B cell (primary cell): ENCODE data around the gene TRAF3. TPM values are rescaled to one million over a fixed set of nuclear protein-coding genes. Genes with fewer than 3 reads are reported as not detected.
A peak's percentile ranks its signal among the peaks of the same experiment; 100 is the strongest.

Source experiments
- ATAC-seq: fragments of 200-7000 bp; cut with Tn5 transposase; one replicate; pipeline ENCODE4 v1.10.0; 2021; ENCODE audit warnings: low read depth, mild to moderate bottlenecking, moderate number of reproducible peaks, moderate library complexity
- CTCF ChIA-PET: fragments of 350-600 bp; sonication (Branson Sonifier 250); formaldehyde crosslinking; loops from one replicate; lab custom pipeline; 2021; ENCODE audit warnings: antibody characterized with exemption, inconsistent platforms; lab: Charles Lee
- POLR2A ChIA-PET: fragments of 350-600 bp; sonication (Branson Sonifier 250); formaldehyde crosslinking; loops from one replicate; lab custom pipeline; 2021; ENCODE audit warnings: antibody characterized with exemption; lab: Charles Lee
- DNase-seq: peaks from one replicate; pipeline ENCODE4 v3.0.0; 2013
- H2AFZ ChIP-seq: 2 replicates; pipeline ENCODE4 v1.6.1; 2012; ENCODE audit warnings: mild to moderate bottlenecking, low read depth, low read length; ENCODE audit not compliant: insufficient read depth, poor library complexity, severe bottlenecking
- H3K27ac ChIP-seq, 2 donors: 1 replicate in 1 of 2; 2 replicates in 1 of 2; pipeline ENCODE4 v1.5.1; 2012 to 2013; ENCODE audit warnings: low read length in 2 of 2, mild to moderate bottlenecking in 2 of 2, moderate library complexity in 1 of 2
- H3K27me3 ChIP-seq, 4 experiments: fragments of 200-600 bp in 1 of 4; sonication (generic) in 1 of 4; replicated peaks in 1 of 4; 1 replicate in 2 of 4; 2 replicates in 2 of 4; pipeline versions ENCODE4 v1.6.1 to v1.7.0; 2013 to 2016; ENCODE audit warnings: low read length in 3 of 4, mild to moderate bottlenecking in 2 of 4, mixed read lengths in 1 of 4, moderate library complexity in 1 of 4; ENCODE audit not compliant: insufficient read depth in 4 of 4, control insufficient read depth in 3 of 4; ENCODE audit errors: control extremely low read depth in 1 of 4
- H3K36me3 ChIP-seq, 2 experiments: replicated peaks in 1 of 2; 1 replicate in 1 of 2; 2 replicates in 1 of 2; pipeline versions ENCODE4 v1.6.1 to v1.7.1; 2013; ENCODE audit warnings: low read length in 1 of 2; ENCODE audit not compliant: insufficient read depth in 2 of 2, control insufficient read depth in 1 of 2; ENCODE audit errors: control extremely low read depth in 1 of 2, extremely low read depth in 1 of 2
- H3K4me1 ChIP-seq, 2 donors: fragments of 200-600 bp in 1 of 2; sonication (generic) in 1 of 2; 1 replicate in 1 of 2; 2 replicates in 1 of 2; pipeline versions ENCODE4 v1.5.1 to v1.6.1; 2013 to 2017; ENCODE audit warnings: low read length in 2 of 2; ENCODE audit not compliant: control insufficient read depth in 2 of 2, insufficient read depth in 2 of 2
- H3K4me2 ChIP-seq: replicated peaks from 2 replicates; pipeline ENCODE3; 2012; ENCODE audit warnings: mild to moderate bottlenecking, low read depth, low read length; ENCODE audit not compliant: poor library complexity, severe bottlenecking
- H3K4me3 ChIP-seq, 5 experiments: fragments of 200-600 bp in 1 of 5; sonication (generic) in 1 of 5; 1 replicate in 3 of 5; 2 replicates in 2 of 5; pipeline versions ENCODE4 v1.5.1 to v1.7.0; 2011 to 2016; ENCODE audit warnings: low read length in 4 of 5, mild to moderate bottlenecking in 4 of 5, low read depth in 2 of 5, control low read depth in 1 of 5, moderate library complexity in 1 of 5; ENCODE audit not compliant: insufficient read depth in 1 of 5; ENCODE audit errors: control extremely low read depth in 1 of 5, extremely low read depth in 1 of 5
- H3K79me2 ChIP-seq: fragments of 200-600 bp; sonication (generic); one replicate; pipeline ENCODE4 v1.6.0; 2016; ENCODE audit warnings: low read length; ENCODE audit not compliant: control insufficient read depth, insufficient read depth
- H3K9ac ChIP-seq: fragments of 200-600 bp; sonication (generic); 2 replicates; pipeline ENCODE4 v1.6.1; 2017; ENCODE audit warnings: mild to moderate bottlenecking, low read length, moderate library complexity
- H3K9me3 ChIP-seq, 3 donors: one replicate each; pipeline versions ENCODE4 v1.6.1 to v1.7.1; 2013; ENCODE audit warnings: low read length in 2 of 3; ENCODE audit not compliant: control insufficient read depth in 2 of 3, insufficient read depth in 1 of 3; ENCODE audit errors: control extremely low read depth in 1 of 3
- H4K20me1 ChIP-seq: 2 replicates; pipeline ENCODE4 v1.6.0; 2012; ENCODE audit warnings: mild to moderate bottlenecking, low read length; ENCODE audit not compliant: insufficient read depth, control insufficient read depth, poor library complexity, severe bottlenecking
- H3K27ac Mint-ChIP-seq: one replicate; pipeline ENCODE4 v1.8.0; 2021; ENCODE audit warnings: mixed read lengths
- H3K27me3 Mint-ChIP-seq: one replicate; pipeline ENCODE4 v1.8.0; 2021; ENCODE audit warnings: mixed read lengths
- H3K4me1 Mint-ChIP-seq: one replicate; pipeline ENCODE4 v1.8.0; 2021; ENCODE audit warnings: mixed read lengths
- H3K4me3 Mint-ChIP-seq: one replicate; pipeline ENCODE4 v1.8.0; 2021; ENCODE audit warnings: mixed read lengths
- H3K9me3 Mint-ChIP-seq: one replicate; pipeline ENCODE4 v1.8.0; 2022; ENCODE audit warnings: mixed read lengths; ENCODE audit not compliant: insufficient read depth
- EZH2 ChIP-seq: IDR thresholded peaks from 2 replicates; pipeline ENCODE4 v1.6.1; 2012; ENCODE audit warnings: borderline replicate concordance, low read depth, mild to moderate bottlenecking, moderate library complexity, low read length; ENCODE audit not compliant: insufficient read depth, poor library complexity, severe bottlenecking
- WGBS: methylation state at CpG from one replicate; pipeline ENCODE4 v1.1.5; 2013; ENCODE audit warnings: missing lambda C conversion rate; ENCODE audit not compliant: insufficient coverage; 5-methylcytosine and 5-hydroxymethylcytosine counted together
- intact Hi-C: fragments of 100-400 bp; cut with micrococcal nuclease; formaldehyde crosslinking; loops from one replicate; pipeline ENCODE4 v1.10.0; 2022
- polyA plus RNA-seq: library from polyadenylated mRNA; depleted of rRNA; stranded (reverse); fragments of >200 nt; gene quantifications from 2 replicates; pipeline ENCODE4 v1.2.3, GENCODE V29; 2012
- total RNA-seq, 2 donors: library from RNA; stranded (reverse); fragments of 120-200 nt in 1 of 2; gene quantifications; 1 replicate in 1 of 2; 2 replicates in 1 of 2; pipeline versions ENCODE4 v1.2.3 to v1.2.4, GENCODE V29; 2013 to 2022
- TF ChIP-seq, protein P1 (sequence below): fragments of 200-600 bp; IDR thresholded peaks from one replicate; pipeline ENCODE4 v1.8.0; 2022; ENCODE audit warnings: antibody characterized with exemption, mild to moderate bottlenecking

The TRAF3 gene
- total and polyA plus RNA-seq, 2 donors (not counting 1 experiment from before 2014, with no cell fraction given): 42.8 to 89.8 TPM

DNA sequence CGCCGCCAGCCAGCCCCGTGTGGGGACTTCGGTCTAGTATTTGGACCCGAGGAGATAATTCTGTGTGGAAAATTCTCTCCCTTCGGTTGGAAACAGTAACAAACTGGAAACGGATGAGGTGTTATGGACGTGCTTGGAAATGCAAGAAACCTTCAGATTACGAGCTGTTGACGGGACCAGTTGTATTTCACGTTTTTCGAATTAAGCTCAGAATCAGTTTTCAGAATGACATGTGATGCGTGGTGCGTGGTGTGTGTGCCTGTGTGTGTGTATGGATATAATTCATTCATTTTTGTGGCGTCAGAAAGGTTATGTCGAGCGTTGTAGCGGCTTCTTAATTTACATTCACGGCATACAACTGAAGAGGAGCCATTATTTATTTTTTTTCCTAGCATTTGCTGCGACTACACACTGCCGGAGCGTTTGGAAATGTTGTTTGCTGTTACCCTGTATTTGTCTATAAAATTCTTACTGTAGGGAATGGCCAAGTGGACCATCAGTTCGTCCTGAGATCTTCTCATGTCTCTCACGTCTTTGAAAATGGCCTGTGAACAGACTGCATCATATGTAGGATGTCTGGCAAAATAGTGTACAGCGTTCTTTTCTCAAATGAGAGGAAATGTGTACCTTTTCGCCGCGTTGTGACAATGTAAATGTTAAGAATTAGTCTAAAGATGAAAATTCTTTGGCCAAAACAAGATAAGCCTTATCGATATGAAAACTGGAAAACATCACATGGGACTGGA, 1.3 kb downstream of the TRAF3 start:
- WGBS: 12% methylated on average over 23 of the region's 29 CpGs
- H3K36me3 ChIP-seq: peaks cover 0 to 10% of the 10 kb centered on the region in 2 experiments
- peak overlapping the region; percentile 90 for H3K4me2 ChIP-seq
- H3K9ac ChIP-seq: peak overlapping the region; percentile 95
- H3K9me3 Mint-ChIP-seq: no peaks in the 10 kb centered on the region
- CTCF ChIA-PET: interaction anchor here (1.2 to 1.3 kb wide), 2 partner anchors 25 to 28 kb away, joined by 3 read pairs; no protein-coding TSS in a partner anchor
- peak overlapping the region; percentile 82 to 94 for H3K27ac ChIP-seq
- POLR2A ChIA-PET: interaction anchor here (0.6 to 1.0 kb wide), 6 partner anchors 17 to 254 kb away, joined by 3 to 7 read pairs (median 4); no protein-coding TSS in a partner anchor
- TF ChIP-seq, protein P1, sequence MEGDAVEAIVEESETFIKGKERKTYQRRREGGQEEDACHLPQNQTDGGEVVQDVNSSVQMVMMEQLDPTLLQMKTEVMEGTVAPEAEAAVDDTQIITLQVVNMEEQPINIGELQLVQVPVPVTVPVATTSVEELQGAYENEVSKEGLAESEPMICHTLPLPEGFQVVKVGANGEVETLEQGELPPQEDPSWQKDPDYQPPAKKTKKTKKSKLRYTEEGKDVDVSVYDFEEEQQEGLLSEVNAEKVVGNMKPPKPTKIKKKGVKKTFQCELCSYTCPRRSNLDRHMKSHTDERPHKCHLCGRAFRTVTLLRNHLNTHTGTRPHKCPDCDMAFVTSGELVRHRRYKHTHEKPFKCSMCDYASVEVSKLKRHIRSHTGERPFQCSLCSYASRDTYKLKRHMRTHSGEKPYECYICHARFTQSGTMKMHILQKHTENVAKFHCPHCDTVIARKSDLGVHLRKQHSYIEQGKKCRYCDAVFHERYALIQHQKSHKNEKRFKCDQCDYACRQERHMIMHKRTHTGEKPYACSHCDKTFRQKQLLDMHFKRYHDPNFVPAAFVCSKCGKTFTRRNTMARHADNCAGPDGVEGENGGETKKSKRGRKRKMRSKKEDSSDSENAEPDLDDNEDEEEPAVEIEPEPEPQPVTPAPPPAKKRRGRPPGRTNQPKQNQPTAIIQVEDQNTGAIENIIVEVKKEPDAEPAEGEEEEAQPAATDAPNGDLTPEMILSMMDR: no peak
- no peak for TF ChIP-seq EZH2
- peaks cover 62% of the 10 kb centered on the region for H3K79me2 ChIP-seq
- no peak for ATAC-seq
- DNase-seq: peak; percentile 69
- no peaks in the 10 kb centered on the region for H3K27me3 ChIP-seq
- peak overlapping the region; percentile 57 to 90 (median 83) for H3K4me3 ChIP-seq
- no peak overlapping the region for H2AFZ ChIP-seq
- H3K4me1 Mint-ChIP-seq: peaks cover 62% of the 10 kb centered on the region
- H4K20me1 ChIP-seq: peaks cover 49% of the 10 kb centered on the region
- intact Hi-C loops: loop anchor here (1.0 to 10.0 kb wide), 3 partner anchors 27 to 1069 kb away; partner anchors contain the start of genes CDC42BPB and PPP1R13B
- peak overlapping the region; percentile 91 for H3K4me3 Mint-ChIP-seq
- H3K27me3 Mint-ChIP-seq: no peaks in the 10 kb centered on the region
- peaks cover 61 to 77% of the 10 kb centered on the region in 2 donors for H3K4me1 ChIP-seq
- H3K9me3 ChIP-seq: no peaks in the 10 kb centered on the region
- H3K27ac Mint-ChIP-seq: peak overlapping the region; percentile 92

DNA sequence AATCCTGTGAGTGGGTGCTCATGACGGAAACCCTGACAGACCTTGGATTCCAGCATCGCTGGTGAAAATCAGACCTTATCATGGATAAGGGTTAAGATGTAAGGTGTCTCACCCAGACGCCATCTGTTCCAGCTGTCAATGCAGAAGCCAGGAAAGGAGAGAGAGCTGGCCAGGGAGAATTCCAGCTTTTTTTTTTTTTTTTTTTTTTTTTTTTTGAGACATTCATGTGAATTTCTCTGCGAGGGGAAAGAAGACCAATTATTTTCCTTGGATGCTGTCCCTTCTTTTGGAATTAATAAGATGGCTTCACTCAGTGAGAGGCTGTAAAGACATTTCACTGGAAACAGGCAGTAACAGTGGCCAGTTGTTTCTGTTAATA, 1.8 kb downstream of the TRAF3 start:
- ChIA-PET CTCF (interaction anchor here (1.2 to 1.3 kb wide), 2 partner anchors 25 to 28 kb away, joined by 3 read pairs; no protein-coding TSS in a partner anchor), POLR2A (interaction anchor here (0.6 to 1.0 kb wide), 3 partner anchors 17 to 85 kb away, joined by 4 to 7 read pairs (median 4); no protein-coding TSS in a partner anchor)
- H3K79me2 ChIP-seq: peaks cover 67% of the 10 kb centered on the region
- ATAC-seq (no peak), DNase-seq (no peak)
- intact Hi-C loops: loop anchor here (5.0 to 10.0 kb wide), 2 partner anchors 276 to 1068 kb away; partner anchors contain the start of genes CDC42BPB and PPP1R13B
- no peaks in the 10 kb centered on the region for H3K27me3 ChIP-seq
- peak overlapping the region; percentile 57 to 90 (median 83) for H3K4me3 ChIP-seq
- TF ChIP-seq EZH2: no peak
- TF ChIP-seq, protein P1: no peak
- H3K9ac ChIP-seq: peak overlapping the region; percentile 95
- H3K9me3 Mint-ChIP-seq: no peaks in the 10 kb centered on the region
- 87% methylated on average over 3 of the region's 4 CpGs for WGBS
- peak overlapping the region; percentile 82 to 94 for H3K27ac ChIP-seq
- no peaks in the 10 kb centered on the region for H3K27me3 Mint-ChIP-seq
- peaks cover 55% of the 10 kb centered on the region for H4K20me1 ChIP-seq
- no peaks in the 10 kb centered on the region for H3K9me3 ChIP-seq
- peak overlapping the region; percentile 91 for H3K4me3 Mint-ChIP-seq
- peak overlapping the region; percentile 92 for H3K27ac Mint-ChIP-seq
- H2AFZ ChIP-seq: no peak overlapping the region
- peaks cover 0 to 10% of the 10 kb centered on the region in 2 experiments for H3K36me3 ChIP-seq
- peaks cover 65% of the 10 kb centered on the region for H3K4me1 Mint-ChIP-seq
- H3K4me2 ChIP-seq: peak overlapping the region; percentile 90
- peaks cover 58 to 77% of the 10 kb centered on the region in 2 donors for H3K4me1 ChIP-seq
